NCI-H1092 (cell line): ENCODE measurements around the gene PLD5.
"Not testable (repeated sequence)": the region's sequence is repeated elsewhere in the genome, so short reads cannot be mapped to it uniquely, and the experiment has no call there.

Experiments
- DNase-seq: peaks from one replicate; lab custom pipeline; 2025; lab: John Stamatoyannopoulos, UW

PLD5 gene

DNA sequence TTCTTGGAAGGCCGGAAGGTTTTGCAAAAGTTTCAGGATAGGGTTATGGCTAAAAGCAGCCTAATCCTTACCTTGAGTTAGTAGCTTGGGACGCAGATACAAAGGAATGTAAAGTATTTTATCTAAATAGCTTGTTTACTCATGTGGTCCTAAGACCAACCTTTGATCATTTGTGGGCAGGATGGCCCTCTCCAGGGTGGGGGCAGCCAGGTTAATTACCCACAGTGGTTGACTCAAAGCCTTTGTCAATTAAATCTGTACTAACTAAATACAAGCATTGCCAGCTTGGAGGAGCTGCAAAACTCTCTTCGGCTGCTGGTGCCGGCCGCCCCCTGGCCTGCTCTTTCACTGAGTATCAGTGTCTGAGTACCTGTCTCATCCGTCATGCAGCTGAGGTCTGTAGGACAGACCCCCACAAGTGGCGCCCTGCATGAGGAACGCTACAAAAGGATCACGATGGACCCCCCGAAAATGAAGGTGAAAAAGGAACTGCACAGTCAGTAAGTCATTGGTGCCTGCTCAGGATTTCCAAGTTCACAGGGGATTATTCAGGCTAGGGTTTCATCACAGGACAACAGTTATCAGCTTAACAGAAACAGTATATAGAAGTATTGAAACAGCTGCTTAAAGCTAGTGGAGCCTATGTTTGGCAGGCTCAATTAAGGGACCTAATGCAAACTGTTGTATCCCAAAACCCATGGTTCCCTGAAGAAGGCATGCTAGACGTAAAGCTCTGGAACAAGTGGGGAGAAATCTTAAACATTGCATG is 313.1 kb downstream of the PLD5 start:
- no peak for DNase-seq

DNA sequence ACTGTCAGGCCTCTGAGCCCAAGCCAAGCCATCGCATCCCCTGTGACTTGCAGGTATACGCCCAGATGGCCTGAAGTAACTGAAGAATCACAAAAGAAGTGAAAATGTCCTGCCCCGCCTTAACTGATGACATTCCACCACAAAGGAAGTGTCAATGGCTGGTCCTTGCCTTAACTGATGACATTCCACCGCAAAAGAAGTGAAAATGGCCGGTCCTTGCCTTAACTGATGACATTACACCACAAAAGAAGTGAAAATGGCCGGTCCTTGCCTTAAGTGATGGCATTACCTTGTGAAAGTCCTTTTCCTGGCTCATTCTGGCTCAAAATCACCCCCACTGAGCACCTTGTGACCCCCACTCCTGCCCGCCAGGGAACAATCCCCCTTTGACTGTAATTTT is 314.2 kb downstream of the PLD5 start:
- not testable (repeated sequence) for DNase-seq

DNA sequence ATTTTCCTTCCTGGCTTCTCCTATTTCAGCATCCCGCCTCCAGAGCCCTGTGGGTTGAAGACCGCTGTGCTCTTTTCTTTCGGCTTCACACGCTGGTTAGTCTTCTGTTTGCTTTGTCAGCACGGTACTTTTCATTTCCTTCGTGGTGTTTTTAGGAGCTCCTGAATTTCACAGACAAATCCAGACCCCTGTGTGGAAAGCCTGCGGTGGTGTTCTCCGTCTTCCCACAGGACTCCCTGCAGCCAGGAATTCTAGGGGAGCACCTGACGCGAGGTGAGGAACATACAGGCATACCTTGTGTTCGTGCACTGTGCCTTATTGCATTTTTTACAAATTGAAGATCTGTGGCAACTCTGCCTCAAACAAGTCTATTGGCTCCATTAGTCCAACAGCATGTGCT is 315.4 kb downstream of the PLD5 start:
- DNase-seq: no peak

DNA sequence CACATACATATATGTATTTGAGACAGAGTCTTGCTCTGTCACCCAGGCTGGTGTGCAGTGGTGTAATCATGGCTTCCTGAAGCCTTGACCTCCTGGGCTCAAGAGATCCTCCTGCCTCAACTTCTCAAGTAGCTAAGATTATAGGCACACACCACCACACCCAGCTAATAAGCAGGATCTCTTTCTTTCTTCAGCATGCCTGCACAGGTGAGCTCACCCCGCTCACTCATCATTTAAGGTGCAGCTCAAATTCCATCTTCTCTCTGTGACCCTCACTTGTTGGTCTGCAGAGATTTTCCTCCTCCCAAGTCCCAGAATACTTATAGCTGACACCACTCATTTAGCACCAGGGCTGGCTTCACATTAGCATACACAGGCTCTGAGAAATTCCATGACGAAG is 316.5 kb downstream of the PLD5 start:
- no peak for DNase-seq

DNA sequence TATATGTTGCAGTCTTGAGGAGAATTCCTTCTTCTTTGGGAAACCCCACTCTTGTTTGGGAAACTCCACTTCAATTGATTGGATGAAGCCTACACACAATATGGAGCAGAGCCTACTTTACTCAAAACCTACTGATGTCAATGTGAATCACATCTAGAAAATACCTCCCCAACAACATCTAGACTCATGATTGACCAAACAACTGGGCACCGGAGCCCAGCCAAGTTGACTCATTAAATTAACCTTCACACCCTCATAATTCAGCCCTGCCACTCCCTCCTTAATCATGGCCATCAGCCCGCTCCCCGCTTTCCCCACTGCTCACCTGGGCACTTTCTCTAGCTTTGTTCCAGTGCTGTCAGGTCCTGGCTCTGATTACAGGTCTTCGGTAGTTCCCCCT is 317.5 kb downstream of the PLD5 start:
- DNase-seq: no peak

DNA sequence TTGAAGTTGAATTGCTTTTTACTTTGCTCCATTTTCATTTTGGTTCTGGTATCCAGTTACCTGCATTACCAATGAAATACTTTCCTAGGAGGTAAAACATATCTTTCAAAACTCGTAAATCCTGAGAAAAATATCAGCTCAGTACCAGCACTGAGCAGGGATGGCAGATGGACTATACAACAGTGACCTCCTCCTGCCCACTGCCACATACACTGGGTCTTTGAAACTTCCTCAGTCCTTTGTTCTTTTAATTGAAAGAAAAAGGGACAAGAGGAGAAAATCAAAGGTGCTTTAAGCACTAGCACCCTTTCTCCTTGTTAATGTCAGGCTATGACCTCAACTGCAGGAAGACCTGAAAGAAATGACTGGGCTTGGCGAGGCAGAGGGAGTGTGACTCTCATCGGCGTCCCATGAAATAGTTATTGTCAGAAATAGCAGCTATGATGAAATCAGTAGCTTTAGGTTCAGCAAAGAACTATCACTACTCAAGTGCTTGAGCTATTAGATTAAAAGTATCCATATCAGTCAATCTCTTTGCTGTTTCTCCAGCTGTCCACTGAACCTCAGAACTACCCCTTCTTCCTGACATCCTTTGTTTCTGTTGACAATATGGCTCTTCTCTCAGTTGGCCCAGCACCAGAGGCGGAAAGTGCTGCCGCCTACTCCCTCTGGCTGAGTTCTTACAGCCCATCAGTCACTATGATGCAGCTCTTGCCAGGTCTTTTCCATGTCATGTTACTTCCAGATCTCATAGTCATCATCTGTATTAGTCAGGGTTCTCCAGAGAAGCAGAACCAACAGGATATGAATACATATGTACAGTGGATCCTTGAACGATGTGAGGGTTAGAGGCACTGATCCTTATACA is 318.6 kb downstream of the PLD5 start:
- no peak for DNase-seq

DNA sequence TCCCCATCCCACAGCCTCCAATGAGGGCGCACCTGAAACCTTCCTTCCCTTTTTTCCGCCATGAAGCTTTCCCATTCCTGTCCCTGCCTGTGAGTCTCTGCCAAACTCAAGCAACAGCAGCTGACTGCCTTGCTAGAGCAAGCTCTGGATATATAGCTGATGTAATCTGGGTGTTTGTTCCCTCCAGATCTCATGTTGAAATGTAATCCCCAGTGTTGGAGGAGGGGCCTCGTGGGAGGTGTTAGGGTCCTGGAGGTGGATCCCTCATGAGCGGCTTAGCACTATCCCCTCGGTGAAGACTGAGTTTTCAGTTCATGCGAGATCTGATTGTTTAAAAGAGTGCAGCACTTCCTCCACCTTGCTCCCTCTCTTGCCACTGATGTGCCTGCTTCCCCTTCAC is 321.2 kb downstream of the PLD5 start:
- no peak for DNase-seq

DNA sequence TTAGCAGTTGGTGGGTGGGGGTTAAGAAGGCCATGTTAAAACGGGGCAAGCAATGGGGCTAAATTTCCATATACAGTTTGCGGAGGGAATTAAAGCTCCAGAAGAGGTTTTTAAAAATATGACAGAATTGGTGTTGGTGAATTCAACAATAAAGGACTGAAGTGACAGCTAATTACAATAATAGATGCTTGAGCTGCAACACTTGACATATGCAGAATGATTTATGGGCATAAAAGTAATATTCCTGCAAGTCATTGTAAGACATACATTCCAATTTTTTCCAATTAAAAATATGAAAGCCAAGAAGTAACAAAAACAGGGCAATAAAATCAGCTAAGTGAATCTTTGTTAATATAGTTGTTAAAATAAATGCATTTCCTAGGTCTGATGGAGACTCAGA is 323.4 kb downstream of the PLD5 start:
- no peak for DNase-seq

DNA sequence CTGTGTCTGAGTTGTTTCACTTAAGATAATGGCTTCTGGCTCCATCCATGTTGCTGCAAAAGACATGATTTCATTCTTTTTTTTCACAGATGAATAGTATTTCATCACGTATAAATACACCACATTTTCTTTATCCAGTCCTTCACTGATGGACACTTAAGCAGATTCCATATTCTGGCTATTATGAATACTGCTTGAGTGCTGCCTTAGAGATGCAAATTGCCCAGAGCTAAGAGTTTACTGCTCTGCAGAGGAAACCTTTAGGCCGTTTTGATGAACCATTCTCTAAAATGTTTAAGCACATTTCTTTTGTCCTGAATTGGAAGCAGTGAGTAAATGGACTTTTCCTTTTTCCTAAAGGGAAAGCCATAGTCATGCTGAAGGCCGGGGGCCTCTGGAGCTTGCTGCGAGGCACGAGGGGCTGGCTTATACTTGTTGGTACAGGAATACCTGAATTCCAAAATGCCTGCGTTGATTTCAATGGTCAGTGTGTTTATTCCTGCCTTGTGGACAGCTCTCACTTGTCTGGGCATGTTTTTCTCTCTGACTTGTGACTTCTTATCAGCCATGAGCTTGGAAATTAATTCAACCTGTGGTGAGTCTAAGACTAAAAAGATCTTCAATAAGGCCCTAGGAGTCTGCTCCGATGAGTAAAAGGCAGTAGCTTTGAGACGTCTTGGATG is 324.6 kb downstream of the PLD5 start:
- no peak for DNase-seq

DNA sequence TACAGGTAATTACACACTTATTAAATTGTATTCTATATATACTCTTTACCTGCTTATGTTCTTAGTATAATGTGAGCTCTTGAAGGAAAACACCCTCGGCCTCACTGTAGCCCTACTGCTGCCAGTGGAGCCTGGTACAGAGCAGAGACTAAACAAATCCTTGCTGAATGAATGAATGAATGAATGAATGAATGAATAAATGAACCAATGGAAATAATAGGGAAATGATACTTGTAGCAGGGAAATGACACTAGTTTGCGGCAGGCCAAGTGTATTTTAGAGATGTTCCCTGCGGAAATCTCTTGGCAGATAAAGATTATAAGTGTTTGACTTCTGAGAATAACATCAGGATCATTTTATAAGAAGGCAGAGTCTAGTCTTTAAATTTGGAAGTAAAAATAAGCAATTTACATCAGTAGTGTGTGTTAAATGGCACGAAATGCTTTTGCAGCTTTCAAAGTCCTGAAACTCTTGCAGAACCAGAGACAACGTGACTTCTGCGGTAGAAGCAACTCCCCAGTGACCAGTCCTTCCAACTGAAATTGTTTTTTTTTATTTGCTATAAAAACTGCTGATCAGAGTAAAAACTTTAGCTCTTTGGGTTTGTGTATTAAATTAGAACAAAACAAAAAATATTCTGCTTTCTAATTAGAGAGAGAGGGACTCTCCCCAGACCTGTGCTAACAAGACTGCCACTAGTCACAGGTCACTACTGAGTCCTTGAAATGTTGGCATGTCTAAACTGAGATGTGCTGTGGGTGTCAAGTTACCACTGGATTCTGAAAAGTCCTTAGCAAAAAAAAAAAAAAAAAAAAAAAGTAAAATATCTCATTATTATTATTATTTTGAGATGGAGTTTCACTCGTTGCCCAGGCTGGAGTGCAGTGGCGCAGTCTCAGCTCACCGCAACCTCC is 326.3 kb downstream of the PLD5 start:
- no peak for DNase-seq

DNA sequence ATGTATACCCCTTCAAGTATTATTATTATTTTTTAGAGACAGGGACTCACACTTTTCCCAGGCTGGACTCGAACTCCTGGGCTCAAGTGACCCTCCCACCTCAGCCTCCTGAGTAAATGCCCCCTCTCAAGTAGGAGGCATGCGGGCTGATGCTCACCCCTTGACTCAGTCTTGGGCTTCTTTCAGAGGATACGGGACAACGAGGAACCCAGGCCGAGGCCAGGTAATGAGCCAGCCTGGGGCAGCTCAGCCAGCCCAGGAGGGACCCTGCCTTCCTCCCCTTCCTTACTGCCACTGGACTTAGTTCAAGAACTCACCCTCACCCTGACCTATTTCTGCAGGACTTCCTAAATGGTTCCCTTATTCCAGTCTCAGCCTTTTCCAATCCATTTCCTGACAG is 327.6 kb downstream of the PLD5 start:
- DNase-seq: no peak

DNA sequence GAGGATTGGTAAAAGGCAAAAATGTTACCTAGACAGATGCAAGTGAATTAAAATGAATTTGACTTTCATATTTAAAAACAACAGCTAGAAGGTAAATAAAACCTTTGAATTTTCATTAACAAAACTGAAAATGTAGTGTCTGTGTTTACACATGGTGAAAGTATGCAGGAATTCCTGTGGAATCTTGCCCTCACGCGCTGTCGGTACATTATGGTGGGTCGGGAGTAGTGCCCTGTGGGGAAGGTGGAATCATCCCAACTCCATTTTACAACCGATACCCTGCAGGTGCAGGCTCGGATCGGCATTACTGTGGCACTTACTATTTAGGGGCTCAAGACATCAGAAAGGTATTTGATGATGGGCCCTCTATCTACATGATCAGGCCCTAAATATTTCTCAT is 328.4 kb downstream of the PLD5 start:
- DNase-seq: no peak

DNA sequence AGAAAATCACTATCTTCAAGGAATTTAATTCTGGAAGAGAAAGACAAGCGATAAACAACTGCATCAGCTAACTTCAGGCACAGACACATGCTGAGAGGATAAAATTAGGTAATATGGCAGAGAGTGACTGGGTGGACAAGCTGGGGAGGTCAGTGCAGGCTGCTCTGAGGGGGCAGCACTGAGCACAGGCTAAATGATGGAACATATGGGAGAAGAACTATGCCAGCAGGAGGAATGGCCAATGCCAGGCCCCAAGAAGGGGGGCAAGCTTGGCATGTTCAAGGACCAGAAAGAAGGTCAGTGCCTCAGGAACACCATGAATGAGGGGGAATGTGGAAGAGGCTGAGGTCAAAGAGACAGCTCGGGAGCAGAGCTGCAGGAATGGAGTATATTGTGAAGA is 334.9 kb downstream of the PLD5 start:
- DNase-seq: no peak

DNA sequence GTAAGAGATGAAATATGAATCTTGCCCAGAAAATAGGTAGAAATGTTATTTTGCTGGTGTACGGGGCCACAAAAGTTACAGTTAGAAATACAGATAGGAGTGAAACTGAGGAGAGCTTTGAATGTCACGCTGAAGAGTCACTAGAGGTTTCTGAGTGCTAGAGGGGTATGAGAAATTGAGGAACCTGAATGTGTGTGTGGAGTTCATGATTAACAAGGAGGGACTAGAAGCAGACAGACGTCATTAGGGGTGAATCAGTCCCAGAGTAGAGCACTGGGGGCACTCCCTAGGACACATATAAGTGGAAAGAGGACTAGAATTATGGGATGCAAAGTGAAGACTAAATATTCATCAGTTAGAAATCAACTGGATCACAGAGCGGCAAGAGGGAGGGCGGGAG is 336.7 kb downstream of the PLD5 start:
- DNase-seq: no peak

DNA sequence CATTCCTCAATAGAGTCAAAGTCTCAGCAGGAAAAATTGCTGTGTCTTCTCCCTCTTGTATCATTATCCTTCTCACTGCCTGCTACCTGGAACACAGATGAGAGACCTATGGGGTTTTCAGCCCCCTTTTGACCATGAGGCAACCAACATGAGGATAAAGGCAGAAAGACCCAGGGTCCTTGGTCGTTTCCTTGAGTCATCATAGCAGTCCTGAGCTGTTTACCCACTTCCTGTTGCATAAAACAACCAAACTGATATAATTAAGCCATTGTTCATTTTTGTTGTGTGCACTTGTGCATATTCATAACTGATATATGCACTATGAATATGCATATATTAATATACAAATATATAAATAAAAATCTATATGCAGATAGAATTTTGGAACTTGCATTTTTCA is 337.3 kb downstream of the PLD5 start:
- DNase-seq: no peak

DNA sequence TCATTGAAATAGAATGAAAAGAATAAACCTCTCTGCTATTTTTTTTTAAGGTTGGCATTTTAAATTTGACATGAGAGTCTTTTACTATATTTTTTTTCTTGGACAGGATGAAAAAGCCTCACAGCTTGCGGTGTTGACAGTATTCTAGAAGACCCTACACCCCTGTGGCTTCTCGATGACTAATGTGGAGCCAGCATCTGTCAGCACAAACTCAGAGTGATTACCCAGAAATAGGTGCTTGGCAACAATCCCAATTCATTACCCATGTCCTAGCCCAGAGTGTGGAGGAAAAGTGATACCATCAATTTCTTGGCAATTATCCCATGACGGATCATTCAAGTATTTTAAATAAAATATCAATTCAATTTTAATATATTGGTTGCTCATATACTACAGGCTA is 338.8 kb downstream of the PLD5 start:
- DNase-seq: peak; percentile 62

DNA sequence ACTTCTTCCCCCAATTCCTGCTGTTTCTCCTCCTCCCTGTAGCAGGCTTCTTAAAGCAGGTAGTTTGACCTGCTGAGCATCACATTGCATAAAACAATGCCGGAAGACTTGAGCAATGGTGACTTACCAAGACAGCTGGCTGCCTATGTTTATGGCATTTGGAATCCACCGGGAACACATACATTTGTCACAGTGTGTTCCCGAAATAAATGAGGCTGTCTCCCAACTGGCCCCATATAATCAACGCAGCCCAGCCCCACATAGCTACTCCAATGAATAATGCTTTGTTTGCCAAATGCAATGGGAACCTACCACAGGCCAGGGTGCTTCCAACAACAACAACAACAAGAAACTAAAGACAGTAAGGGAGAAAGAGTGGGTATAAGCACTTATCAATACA is 339.5 kb downstream of the PLD5 start:
- no peak for DNase-seq

DNA sequence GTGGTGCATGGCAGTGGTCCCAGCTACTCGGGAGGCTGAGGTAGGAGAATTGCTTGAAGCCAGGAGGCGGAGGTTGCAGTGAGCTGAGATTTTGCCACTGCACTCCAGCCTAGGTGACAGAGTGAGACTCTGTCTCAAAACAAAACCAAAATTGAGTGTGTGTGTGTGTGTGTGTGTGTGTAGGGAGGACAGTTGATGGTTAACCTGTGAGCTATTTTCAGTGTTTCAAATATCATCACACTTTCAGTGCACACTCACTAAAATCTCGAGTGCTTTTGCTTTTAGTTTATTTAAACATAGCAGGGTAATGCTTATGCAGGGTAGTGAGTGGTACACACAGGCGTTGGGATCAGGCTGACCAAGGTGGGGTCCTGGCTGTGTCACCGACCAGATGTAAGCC is 344.7 kb downstream of the PLD5 start:
- DNase-seq: not testable (repeated sequence)

DNA sequence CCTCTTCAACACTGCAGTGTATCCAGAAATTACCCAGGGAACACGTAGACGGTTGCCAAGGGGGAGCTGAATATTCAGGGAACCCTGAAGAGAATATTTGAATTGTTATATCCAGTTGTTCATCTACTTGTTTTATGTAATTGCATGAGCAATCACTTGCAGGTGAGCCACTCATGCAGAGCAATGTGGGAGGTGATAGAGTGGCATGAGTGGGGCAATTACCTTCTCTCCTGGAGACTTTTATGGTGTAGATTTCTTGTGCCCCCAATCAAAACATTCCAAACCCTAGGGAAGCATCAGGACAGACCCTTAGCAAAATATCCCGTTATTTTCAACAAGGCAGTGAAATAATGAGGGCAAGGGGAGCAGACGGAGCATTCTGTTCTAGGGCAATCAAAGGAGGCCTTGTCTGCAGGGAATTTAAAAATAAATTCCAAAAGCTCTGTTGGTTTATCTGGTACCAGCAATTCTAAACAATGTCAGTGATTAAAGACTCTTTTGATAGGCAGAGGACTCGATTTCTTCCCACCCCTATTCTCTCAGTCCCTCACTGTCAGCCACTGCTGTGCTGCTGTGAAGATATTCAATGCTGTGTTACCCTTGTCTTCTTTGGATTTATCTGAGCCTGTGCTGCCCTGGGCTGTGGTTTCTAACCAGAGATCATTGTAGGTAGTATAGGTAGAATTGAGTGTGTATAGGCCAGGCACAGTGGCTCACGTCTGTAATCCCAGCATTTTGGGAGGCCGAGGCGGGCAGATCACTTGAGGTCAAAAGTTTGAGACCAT is 345.4 kb downstream of the PLD5 start:
- no peak for DNase-seq

DNA sequence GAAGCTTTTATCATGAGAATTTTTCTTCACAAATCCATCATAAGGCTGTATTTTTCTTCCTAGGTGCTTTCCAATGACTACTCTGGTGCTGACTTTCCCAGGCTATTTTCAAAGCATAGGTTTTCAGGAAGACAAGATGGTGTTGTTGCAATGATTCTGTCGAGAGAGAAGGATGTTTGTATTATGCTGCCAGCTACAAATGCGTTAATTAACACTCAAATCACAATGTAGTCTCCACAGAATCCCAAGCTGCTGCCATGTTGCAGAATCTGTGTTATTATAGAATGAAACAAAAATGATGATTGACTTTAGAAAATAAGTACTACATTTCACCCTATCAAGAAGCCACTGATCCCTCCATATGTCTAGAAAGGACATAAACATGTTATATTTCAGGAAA is 346.1 kb downstream of the PLD5 start:
- DNase-seq: no peak

DNA sequence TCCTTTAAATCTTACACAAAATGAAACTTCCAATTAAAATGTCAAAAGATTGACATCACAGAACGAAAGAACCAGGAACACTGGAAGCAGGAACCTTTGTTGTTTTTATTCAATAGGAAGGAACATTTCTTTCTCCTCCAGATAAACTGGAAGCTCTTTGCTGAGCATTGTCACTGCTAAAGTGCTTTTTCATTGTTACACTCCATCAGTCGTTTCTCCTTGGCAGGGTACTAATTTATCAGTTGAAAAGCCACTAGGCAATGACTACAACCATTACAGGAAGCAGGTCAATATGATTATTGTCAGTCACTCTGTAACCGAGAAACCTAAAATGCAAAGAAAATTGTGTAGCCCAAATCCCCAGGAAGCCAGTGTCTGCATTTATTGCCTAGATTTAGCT is 362.4 kb downstream of the PLD5 start:
- no peak for DNase-seq
